D721Med (cell line): ENCODE measurements around the gene CCL19.

Experiments used
- DNase-seq: peaks from one replicate; pipeline ENCODE4 v3.0.0; 2011; ENCODE audit warnings: low spot score; ENCODE audit not compliant: insufficient read length
- FAIRE-seq: peaks from 2 replicates; lab custom pipeline; 2011; peaks lifted over from hg19 to GRCh38; lab: Jason Lieb, UNC
- TF ChIP-seq, protein P1 (sequence below): IDR thresholded peaks from 2 replicates; pipeline ENCODE4 v1.5.1; 2012; ENCODE audit warnings: mild to moderate bottlenecking, control low read depth; ENCODE audit not compliant: insufficient read depth; ENCODE audit errors: missing control alignments

CCL19 gene

DNA sequence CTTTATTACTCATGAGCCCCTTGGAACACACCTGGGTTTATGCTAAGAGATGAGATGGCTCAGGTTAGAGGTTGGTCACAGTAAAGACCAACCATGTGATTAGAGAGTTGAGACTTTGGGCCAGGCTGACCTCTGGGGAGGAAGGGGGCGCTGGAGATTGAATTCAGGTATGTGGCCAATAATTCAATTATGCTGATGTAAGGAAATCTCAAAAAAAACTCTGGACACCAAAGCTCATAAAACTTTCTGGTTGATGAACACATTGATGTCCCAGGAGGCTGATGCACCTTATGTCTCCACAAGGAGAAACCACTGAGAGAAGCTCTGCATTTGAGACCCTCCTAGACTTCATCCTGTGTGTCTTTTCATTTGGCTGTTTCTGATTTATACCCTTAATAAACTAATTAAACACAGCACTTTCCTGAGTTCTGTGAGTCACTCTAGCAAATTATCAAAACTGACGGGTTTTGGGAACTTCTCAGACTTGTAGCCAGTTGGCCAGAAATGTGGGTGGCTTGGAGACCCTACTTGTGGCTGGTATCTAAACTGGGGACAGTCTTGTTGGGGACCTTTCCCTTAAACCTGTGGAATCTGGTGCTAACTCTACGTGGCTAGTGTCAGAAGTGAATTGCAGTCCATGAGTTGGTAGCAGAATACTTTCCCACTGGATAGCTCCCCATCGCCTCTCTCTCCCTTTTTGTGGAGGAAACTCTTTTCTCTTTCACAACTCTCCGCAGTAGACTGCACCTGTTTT lies 21.1 kb downstream of the CCL19 start:
- no peak for DNase-seq
- TF ChIP-seq, protein P1, sequence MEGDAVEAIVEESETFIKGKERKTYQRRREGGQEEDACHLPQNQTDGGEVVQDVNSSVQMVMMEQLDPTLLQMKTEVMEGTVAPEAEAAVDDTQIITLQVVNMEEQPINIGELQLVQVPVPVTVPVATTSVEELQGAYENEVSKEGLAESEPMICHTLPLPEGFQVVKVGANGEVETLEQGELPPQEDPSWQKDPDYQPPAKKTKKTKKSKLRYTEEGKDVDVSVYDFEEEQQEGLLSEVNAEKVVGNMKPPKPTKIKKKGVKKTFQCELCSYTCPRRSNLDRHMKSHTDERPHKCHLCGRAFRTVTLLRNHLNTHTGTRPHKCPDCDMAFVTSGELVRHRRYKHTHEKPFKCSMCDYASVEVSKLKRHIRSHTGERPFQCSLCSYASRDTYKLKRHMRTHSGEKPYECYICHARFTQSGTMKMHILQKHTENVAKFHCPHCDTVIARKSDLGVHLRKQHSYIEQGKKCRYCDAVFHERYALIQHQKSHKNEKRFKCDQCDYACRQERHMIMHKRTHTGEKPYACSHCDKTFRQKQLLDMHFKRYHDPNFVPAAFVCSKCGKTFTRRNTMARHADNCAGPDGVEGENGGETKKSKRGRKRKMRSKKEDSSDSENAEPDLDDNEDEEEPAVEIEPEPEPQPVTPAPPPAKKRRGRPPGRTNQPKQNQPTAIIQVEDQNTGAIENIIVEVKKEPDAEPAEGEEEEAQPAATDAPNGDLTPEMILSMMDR: no peak
- no peak for FAIRE-seq

DNA sequence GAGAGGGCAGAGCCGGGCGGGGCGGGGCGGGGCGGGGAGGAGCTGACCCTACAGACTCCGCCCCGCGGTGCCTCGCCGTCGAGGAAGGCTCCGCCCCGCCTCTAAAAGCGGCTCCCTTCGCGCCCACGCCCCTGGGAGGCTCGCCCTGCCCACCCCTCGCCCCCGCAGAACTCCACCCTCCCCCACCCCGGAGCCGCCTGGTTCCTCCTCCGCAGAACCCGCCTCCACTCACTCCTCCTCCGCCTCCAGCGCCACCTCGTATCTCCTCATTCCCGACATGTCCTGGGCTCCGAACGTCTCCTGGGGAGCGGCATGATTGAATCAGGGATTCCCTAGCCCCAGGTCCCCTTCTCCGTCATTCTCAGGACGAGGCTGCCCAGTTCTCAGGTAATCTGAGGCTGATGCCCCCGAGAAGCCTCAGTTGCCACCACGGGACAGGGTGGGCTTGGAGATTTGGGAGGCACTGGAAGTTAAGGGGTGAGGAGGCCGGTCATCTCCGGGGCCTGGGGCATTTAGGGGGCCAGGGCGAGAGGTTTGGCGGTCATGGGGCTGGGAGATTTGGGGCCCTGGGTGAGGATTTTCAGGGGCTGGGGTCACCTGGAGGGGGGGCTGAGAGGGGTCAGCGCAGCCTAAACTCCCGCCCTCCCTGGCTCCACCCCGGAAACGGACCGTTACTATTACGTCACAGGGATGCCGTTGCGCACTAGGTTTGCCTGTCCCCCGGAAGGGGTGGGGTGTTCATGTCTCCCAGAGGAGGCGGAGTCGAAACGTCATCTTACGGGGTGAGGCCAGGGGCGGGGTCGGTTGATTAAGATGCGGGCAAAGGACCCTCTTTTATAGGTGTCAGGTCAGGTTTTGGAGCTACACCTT lies 25.5 kb downstream of the CCL19 start:
- DNase-seq (peak; percentile 94), FAIRE-seq (no peak)
- TF ChIP-seq, protein P1: no peak

DNA sequence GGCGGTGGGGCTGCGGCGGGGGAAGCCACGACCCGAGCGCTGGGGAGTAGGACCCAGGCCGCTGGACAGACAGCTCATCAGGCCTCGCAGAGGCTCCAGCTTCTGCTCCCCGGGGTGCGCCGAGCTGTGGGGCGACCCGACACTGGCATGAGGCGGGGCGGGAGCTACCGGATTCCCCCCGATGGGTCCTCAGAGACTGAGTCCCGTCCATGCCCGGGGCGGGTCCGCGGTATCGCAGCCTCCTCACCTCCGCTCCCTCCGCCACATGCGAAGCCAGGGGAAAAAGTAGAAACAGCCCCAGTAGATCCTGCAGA lies 26.1 kb downstream of the CCL19 start:
- no peak for FAIRE-seq
- TF ChIP-seq, protein P1: no peak

DNA sequence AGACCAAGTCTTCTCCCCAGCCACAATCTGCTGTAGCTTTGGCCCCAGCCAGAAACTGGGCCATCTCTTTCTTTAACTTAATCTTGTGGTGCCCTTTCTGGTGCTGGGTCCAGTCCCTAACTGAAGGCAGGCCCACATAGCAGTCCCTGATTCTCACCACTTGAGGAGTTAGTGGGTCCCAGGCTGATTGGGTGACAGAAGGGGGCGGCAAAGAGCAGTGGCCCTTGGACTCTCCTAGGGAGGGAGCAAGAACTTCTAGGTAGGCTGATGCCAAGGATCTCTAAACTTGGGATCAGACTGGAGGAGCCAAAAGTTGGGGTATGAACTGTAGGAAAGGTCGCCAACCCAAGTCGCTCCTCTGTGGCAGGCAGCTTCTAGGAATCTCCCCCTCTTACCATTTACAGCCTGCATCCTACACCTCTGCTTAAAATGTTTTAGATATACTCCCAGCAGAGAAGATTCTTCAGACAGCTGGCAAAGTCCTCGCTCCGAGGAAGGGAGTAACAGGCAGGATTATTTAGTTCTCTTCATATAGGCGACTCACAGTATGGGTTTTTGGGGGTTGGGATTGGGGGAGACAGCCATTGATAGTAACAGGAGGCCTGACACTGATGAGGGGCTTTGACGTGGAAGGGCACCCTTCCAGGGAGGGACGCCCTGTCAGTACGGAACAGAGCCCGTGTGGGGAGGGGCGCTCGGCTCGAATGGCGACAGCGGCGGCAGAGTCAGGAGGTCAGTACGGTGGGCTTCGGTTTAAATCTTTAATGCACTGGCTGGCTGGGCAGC lies 26.6 kb downstream of the CCL19 start:
- FAIRE-seq: no peak
- no peak for DNase-seq
- TF ChIP-seq, protein P1: peak; percentile 84

More for the DNA sequence above, 26.1 kb downstream of the CCL19 start:
- DNase-seq: no peak

DNA sequence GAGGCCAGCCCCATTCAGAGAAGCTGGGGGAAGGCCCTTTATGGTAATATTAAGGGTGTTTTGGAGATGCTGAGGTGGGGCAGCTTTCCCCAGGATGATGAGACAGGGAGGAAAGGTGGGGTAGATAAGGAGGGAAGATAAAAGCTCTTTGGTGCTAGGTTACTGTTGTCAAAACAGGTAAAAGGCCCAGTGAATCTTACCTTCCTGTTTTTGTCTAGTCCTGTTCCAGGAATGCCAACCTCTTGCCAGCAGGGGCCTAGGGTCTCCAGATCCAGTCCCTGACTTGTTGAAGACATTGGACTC lies 27.8 kb downstream of the CCL19 start:
- TF ChIP-seq, protein P1: no peak
- DNase-seq: no peak
- no peak for FAIRE-seq

DNA sequence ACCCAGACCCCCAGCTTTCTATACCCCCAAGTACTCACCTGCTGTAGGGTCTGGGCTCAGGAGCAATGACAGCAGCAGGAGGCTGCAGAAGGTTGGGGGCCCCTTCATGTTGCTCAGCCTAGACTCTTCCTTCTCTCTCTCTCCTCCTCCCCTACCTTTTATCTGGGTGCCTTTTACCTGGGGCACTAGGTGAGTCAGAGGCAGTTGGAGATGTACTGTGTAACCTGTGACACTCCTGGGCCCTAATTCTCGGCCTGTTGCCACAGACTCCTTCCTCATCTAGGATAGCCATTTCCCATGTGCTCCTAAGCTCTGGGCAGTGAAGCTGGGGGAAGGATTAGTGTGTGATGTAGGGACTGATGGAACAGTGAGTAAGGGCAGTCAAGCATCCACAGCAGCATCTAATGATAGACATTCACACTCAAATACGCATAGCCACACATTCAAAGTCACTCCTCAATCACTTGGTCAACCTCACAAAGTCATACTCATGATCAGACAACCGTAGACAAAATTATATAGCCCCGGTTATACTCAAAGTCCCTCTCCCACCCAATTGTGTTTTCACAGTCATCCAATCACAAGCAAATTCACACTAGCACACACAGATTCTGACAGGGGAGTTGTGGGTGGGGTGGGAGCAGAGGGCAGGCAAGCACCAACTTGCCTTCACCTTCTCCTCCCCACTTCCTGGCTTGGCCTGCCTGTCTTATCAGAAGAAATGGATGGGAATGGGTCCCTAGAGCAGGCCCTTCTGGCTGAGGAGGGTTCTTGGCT lies 28.4 kb downstream of the CCL19 start, which contains the start of gene CCL27:
TSS of gene CCL27 (minus strand) at position 132 of the 777 bp plus-strand sequence. CDS start at position 108, 24 bp downstream.
- no peak for FAIRE-seq
- no peak for DNase-seq
- TF ChIP-seq, protein P1: no peak
